Vagina (tissue), 2 donors: Measurements from ENCODE around the gene CKLF. TPM values are rescaled to one million over a fixed set of nuclear protein-coding genes. Genes with fewer than 3 reads are reported as not detected.
A peak's percentile ranks its signal among the peaks of the same experiment; 100 is the strongest.

Experiments used
- DNase-seq, 2 donors: peaks; one replicate each; pipeline ENCODE4 v3.0.0-alpha.2; 2017; ENCODE audit errors: extremely low spot score in 2 of 2
- H3K27ac ChIP-seq: fragments of 200-600 bp; sonication (generic); one replicate; pipeline ENCODE4 v1.5.1; 2019
- H3K27me3 ChIP-seq: fragments of 200-600 bp; sonication (generic); one replicate; pipeline ENCODE4 v1.5.1; 2019
- H3K36me3 ChIP-seq, 2 donors: fragments of 200-600 bp; sonication (generic); one replicate each; pipeline ENCODE4 v1.5.1; 2017 to 2019
- H3K4me1 ChIP-seq: fragments of 200-600 bp; sonication (generic); one replicate; pipeline ENCODE4 v1.5.1; 2019
- H3K4me3 ChIP-seq, 2 donors: fragments of 200-600 bp; sonication (generic); 1 replicate in 1 of 2; 2 replicates in 1 of 2; pipeline ENCODE4 v1.5.1; 2016 to 2019
- H3K9me3 ChIP-seq: fragments of 200-600 bp; sonication (generic); one replicate; pipeline ENCODE4 v1.5.1; 2019
- POLR2A ChIP-seq, 2 donors: fragments of 450-650 bp; IDR thresholded peaks; one replicate each; pipeline ENCODE4 v1.6.1; 2017; ENCODE audit warnings: antibody characterized with exemption in 2 of 2, mild to moderate bottlenecking in 2 of 2, moderate library complexity in 2 of 2
- POLR2AphosphoS5 ChIP-seq, 2 donors: sonication (generic); formaldehyde crosslinking; IDR thresholded peaks; one replicate each; pipeline ENCODE4 v1.9.0; 2017; ENCODE audit warnings: antibody characterized with exemption in 2 of 2, mild to moderate bottlenecking in 2 of 2, low read depth in 1 of 2; ENCODE audit not compliant: insufficient read depth in 1 of 2
- intact Hi-C: fragments of 100-400 bp; cut with DNase I; formaldehyde crosslinking; loops from one replicate; pipeline ENCODE4 v1.15.1; 2023
- total RNA-seq: library from RNA; depleted of rRNA; stranded (reverse); fragments of >200 nt; gene quantifications from one replicate; pipeline ENCODE4 v1.2.3, GENCODE V29; 2016
- TF ChIP-seq, protein P1 (sequence below), 3 experiments: fragments of 450-650 bp in 2 of 3; fragments of 200-600 bp in 1 of 3; sonication (generic) in 1 of 3; IDR thresholded peaks; one replicate each; pipeline ENCODE4 v1.5.1; 2017 to 2019; ENCODE audit warnings: antibody characterized with exemption in 3 of 3, mild to moderate bottlenecking in 2 of 3, moderate library complexity in 2 of 3

The CKLF gene
- total RNA-seq, 1 donor from 2014 or later = 52.3 TPM

- H3K4me1 ChIP-seq = peaks cover 17% of the 10 kb centered on the region
- H3K9me3 ChIP-seq = no peaks in the 10 kb centered on the region
- intact Hi-C loops = loop anchor here (2.0 kb wide), 1 partner anchor 30 kb away; the partner anchor contains the start of gene TK2
- no peak for DNase-seq
- H3K4me3 ChIP-seq = no peak overlapping the region
- TF ChIP-seq POLR2AphosphoS5 (IDR thresholded peaks at IDR 0.05; ENCODE audit: insufficient read depth in 1 of 2, low read depth in 1 of 2) (no peak), POLR2A (IDR thresholded peaks at IDR 0.05) (no peak)
- TF ChIP-seq, protein P1, sequence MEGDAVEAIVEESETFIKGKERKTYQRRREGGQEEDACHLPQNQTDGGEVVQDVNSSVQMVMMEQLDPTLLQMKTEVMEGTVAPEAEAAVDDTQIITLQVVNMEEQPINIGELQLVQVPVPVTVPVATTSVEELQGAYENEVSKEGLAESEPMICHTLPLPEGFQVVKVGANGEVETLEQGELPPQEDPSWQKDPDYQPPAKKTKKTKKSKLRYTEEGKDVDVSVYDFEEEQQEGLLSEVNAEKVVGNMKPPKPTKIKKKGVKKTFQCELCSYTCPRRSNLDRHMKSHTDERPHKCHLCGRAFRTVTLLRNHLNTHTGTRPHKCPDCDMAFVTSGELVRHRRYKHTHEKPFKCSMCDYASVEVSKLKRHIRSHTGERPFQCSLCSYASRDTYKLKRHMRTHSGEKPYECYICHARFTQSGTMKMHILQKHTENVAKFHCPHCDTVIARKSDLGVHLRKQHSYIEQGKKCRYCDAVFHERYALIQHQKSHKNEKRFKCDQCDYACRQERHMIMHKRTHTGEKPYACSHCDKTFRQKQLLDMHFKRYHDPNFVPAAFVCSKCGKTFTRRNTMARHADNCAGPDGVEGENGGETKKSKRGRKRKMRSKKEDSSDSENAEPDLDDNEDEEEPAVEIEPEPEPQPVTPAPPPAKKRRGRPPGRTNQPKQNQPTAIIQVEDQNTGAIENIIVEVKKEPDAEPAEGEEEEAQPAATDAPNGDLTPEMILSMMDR (IDR thresholded peaks at IDR 0.05) = no peak
- H3K27me3 ChIP-seq = no peaks in the 10 kb centered on the region
- no peak overlapping the region for H3K27ac ChIP-seq
- H3K36me3 ChIP-seq = no peaks in the 10 kb centered on the region
Measured at GRCh38 chr16:66580605-66581209, 28.3 kb downstream of the CKLF start.

GRCh38 chr16:66581246-66581952, 29.0 kb downstream of the CKLF start:
- Histone ChIP-seq H3K36me3 (no peaks in the 10 kb centered on the region), H3K4me3 (no peak overlapping the region), H3K27ac (no peak overlapping the region), H3K27me3 (no peaks in the 10 kb centered on the region), H3K9me3 (no peaks in the 10 kb centered on the region), H3K4me1 (peaks cover 17% of the 10 kb centered on the region)
- intact Hi-C loops = loop anchor here (2.0 kb wide), 1 partner anchor 31 kb away; the partner anchor contains the start of gene TK2
- no peak for DNase-seq
- TF ChIP-seq POLR2AphosphoS5 (IDR thresholded peaks at IDR 0.05; ENCODE audit: insufficient read depth in 1 of 2, low read depth in 1 of 2) (no peak), POLR2A (IDR thresholded peaks at IDR 0.05) (no peak)
- TF ChIP-seq, protein P1 (IDR thresholded peaks at IDR 0.05) = no peak

DNA sequence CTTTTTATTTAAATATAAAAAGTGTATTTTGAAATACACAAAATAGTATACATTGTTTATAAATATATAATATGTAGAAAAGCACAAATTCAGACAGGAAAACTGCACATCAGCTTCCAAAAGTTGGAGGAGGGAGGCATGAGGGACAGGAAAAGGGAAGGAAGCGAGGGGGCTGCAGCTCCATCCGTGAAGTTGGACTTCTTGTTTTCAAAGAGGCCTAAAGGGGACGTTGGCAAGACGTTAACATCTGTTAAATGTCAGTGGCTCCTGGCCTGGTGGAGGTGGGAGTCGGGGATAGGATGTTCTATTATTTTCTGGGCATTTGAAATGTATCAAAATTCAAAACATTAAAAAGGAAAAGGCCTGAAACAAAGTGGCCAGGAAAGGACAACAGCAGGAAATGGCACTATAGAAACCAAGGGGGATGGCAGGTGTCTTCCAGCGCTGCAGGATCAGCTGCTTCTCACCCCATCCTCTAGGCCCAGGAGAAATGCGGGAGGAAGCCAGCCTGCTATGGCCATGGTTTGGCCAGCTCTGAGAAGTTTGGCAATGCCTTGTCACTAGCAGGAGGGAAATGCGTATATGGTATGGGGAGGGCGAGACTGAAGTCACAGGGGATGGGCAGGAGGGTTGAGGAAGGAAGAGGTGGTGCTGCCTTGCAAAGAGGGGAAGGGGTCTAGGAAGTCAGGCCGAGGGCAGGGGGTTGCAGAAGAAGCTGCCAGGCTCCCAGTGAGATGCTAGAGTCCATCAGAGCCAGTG, 33.3 kb downstream of the CKLF start:
- H3K4me1 ChIP-seq = no peaks in the 10 kb centered on the region
- H3K27me3 ChIP-seq = no peaks in the 10 kb centered on the region
- H3K36me3 ChIP-seq = no peaks in the 10 kb centered on the region
- TF ChIP-seq POLR2A (IDR thresholded peaks at IDR 0.05) (no peak), POLR2AphosphoS5 (IDR thresholded peaks at IDR 0.05; ENCODE audit: insufficient read depth in 1 of 2, low read depth in 1 of 2) (no peak)
- TF ChIP-seq, protein P1 (IDR thresholded peaks at IDR 0.05) = no peak
- intact Hi-C loops = no loop called here
- no peaks in the 10 kb centered on the region for H3K9me3 ChIP-seq
- no peak for DNase-seq
- H3K27ac ChIP-seq = no peak overlapping the region
- H3K4me3 ChIP-seq = no peak overlapping the region

DNA sequence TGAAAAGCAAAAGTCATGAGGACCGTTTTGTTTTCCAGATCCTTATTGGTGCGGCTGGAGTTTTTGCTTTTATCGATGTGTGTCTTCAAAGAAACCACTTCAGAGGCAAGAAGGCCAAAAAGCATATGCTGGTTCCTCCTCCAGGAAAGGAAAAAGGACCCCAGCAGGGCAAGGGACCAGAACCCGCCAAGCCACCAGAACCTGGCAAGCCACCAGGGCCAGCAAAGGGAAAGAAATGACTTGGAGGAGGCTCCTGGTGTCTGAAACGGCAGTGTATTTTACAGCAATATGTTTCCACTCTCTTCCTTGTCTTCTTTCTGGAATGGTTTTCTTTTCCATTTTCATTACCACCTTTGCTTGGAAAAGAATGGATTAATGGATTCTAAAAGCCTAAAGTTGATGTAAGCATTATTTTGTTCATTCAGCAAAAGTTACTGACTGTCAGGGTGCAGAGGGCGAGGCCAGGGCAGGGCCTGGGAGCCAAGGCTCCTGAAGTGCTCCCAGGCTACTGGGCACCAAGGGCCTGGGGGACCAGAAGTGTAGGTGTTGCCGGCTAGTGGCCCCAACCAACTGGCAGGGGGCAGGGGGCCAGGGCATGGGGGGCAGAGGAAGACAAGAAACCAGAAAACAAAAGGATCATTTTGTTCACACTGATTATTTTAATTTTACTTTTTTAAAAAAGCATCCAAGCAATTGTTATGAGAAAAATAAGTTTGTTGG, 35.7 kb downstream of the CKLF start:
- no peaks in the 10 kb centered on the region for H3K9me3 ChIP-seq
- TF ChIP-seq, protein P1 (IDR thresholded peaks at IDR 0.05) = no peak
- no peak for TF ChIP-seq POLR2A (IDR thresholded peaks at IDR 0.05)
- TF ChIP-seq POLR2AphosphoS5 (IDR thresholded peaks at IDR 0.05; ENCODE audit: insufficient read depth in 1 of 2, low read depth in 1 of 2) = no peak
- no peaks in the 10 kb centered on the region for H3K27me3 ChIP-seq
- intact Hi-C loops = no loop called here
- H3K36me3 ChIP-seq = no peaks in the 10 kb centered on the region
- H3K4me1 ChIP-seq = no peaks in the 10 kb centered on the region
- DNase-seq = no peak
- H3K4me3 ChIP-seq = peak overlapping the region in 1 of 2 donors; percentile 12
- H3K27ac ChIP-seq = no peak overlapping the region
